SJCRH30 (cell line): ENCODE data around the gene PROZ. TPM values are rescaled to one million over a fixed set of nuclear protein-coding genes. Genes with fewer than 3 reads are reported as not detected.
A peak's percentile ranks its signal among the peaks of the same experiment; 100 is the strongest.

Source experiments
- DNase-seq, 2 experiments: peaks; one replicate each; pipeline ENCODE4 v3.0.0-alpha.2; 2015 to 2020
- H3K27ac ChIP-seq: fragments of 250-450 bp; sonication (Bioruptor Pico); 2 replicates; pipeline ENCODE4 v1.5.1; 2020; ENCODE audit warnings: mild to moderate bottlenecking, moderate library complexity
- H3K27me3 ChIP-seq: fragments of 250-450 bp; sonication (Bioruptor Pico); 2 replicates; pipeline ENCODE4 v1.5.1; 2020; ENCODE audit warnings: mild to moderate bottlenecking, moderate library complexity
- H3K36me3 ChIP-seq: fragments of 250-450 bp; sonication (Bioruptor Pico); 2 replicates; pipeline ENCODE4 v1.5.1; 2020; ENCODE audit warnings: mild to moderate bottlenecking, moderate library complexity
- H3K4me1 ChIP-seq: fragments of 250-450 bp; sonication (Bioruptor Pico); 2 replicates; pipeline ENCODE4 v1.5.1; 2020; ENCODE audit warnings: mild to moderate bottlenecking, moderate library complexity
- H3K4me3 ChIP-seq: fragments of 250-450 bp; sonication (Bioruptor Pico); 2 replicates; pipeline ENCODE4 v1.5.1; 2020; ENCODE audit warnings: mild to moderate bottlenecking, moderate library complexity
- H3K9me3 ChIP-seq: fragments of 250-450 bp; sonication (Bioruptor Pico); replicated peaks from 2 replicates; pipeline ENCODE4 v1.5.1; 2020; ENCODE audit warnings: mild to moderate bottlenecking, moderate library complexity
- total RNA-seq: library from RNA; depleted of rRNA; stranded (reverse); fragments of >200 nt; shearing (Covaris generic); gene quantifications from 2 replicates; pipeline ENCODE4 v1.2.3, GENCODE V29; 2014

PROZ gene
- total RNA-seq, 1 experiment from 2014 or later, result not detected

DNA sequence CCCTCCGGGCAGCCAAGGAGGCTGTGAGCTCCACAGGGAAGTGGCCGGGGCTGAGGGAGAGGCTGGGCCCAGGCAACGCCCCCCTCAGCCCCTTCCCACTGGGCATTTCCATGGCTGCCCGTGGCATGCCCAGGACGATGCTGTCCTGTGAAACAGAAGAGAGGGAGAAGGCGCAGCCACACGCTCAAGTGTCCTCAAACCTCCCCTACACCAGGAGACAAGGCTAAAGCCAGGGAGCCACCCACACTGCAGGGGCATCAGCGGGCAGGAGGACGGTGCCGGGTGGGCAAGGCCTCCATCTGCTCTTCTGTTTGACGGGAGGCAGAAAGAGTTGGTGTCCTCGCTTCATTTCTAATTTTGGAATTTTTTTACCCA, 14.2 kb upstream of the PROZ start:
- no peak overlapping the region for H3K27ac ChIP-seq
- no peaks in the 10 kb centered on the region for H3K36me3 ChIP-seq
- H3K9me3 ChIP-seq, result no peaks in the 10 kb centered on the region
- no peaks in the 10 kb centered on the region for H3K4me1 ChIP-seq
- no peaks in the 10 kb centered on the region for H3K27me3 ChIP-seq
- no peak overlapping the region for H3K4me3 ChIP-seq
- no peak for DNase-seq

DNA sequence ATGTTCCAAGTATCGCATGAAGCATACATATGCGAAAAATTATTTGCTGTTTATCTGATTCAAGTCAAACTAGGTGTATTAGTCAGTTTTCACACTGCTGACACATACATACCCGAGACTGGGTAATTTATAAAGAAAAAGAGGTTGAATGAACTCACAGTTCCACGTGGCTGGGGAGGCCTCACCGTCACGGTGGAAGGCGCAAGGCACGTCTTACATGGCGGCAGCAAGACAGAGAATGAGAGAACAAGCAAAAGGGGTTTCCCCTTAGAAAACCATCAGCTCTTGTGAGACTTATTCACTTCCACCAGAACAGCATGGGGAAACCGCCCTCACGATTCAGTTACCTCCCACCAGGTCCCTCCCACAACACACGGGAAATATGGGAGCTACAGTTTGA, 13.0 kb upstream of the PROZ start:
- no peaks in the 10 kb centered on the region for H3K9me3 ChIP-seq
- H3K4me3 ChIP-seq, result no peak overlapping the region
- no peaks in the 10 kb centered on the region for H3K36me3 ChIP-seq
- H3K27me3 ChIP-seq, result no peaks in the 10 kb centered on the region
- no peak overlapping the region for H3K27ac ChIP-seq
- no peak for DNase-seq
- no peaks in the 10 kb centered on the region for H3K4me1 ChIP-seq

DNA sequence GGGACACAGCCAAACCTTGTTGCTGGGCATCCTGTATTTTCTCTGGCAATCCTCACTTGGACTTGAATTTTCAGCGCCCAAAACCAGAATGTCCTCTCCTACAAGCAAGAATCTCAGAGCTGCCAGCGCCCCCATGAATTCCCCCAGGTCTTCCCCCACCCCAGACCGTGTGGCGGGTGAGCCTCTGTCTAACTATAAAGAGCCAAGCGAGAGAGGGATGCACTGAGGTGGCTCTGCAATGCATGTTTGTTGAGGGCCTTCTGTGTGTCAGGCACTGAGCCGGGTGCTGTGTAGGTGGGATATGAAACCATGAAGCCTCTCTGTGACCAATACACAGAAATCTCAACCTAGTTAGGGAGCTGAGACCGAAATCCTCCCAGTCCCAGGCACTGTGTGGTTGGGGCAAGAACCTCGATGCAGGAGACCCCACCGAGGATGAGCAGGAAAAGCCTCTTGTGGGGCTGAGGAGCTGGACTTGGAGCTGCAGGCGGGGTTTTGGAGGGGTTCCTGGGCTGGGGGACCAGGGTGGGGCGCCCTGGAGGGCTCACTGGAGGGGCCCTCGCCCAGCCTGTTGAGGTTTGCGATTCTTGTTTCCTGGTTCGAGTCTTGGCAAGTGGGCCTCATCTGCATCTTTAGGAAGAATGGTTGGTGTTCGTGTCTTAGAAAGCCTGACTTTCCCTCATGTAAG, 12.4 kb upstream of the PROZ start:
- H3K4me3 ChIP-seq, result no peak overlapping the region
- no peaks in the 10 kb centered on the region for H3K27me3 ChIP-seq
- no peak for DNase-seq
- H3K27ac ChIP-seq, result no peak overlapping the region
- no peaks in the 10 kb centered on the region for H3K9me3 ChIP-seq
- no peaks in the 10 kb centered on the region for H3K36me3 ChIP-seq
- H3K4me1 ChIP-seq, result no peaks in the 10 kb centered on the region

DNA sequence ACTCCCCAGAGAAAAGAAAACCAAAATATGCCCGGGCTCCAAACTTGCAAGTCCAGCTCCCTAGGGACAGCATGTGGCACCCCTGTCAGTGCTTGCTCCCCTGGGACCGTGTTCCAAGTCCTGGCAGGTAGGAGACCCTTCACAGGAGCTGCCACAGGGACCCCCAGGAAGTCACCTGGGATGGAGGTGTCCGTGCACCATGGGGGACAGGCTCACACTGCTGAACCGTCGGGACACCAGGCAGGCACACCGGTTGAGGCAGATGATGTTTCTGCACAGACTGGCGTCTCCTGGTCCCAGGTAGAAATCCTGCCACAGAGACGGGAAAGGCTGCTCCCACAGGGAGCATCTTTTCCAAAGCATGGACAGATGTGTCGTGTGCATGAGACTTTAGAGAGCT, 11.7 kb upstream of the PROZ start:
- H3K27ac ChIP-seq, result no peak overlapping the region
- H3K27me3 ChIP-seq, result no peaks in the 10 kb centered on the region
- H3K36me3 ChIP-seq, result no peaks in the 10 kb centered on the region
- H3K4me1 ChIP-seq, result no peaks in the 10 kb centered on the region
- no peak overlapping the region for H3K4me3 ChIP-seq
- no peaks in the 10 kb centered on the region for H3K9me3 ChIP-seq
- DNase-seq, result no peak

DNA sequence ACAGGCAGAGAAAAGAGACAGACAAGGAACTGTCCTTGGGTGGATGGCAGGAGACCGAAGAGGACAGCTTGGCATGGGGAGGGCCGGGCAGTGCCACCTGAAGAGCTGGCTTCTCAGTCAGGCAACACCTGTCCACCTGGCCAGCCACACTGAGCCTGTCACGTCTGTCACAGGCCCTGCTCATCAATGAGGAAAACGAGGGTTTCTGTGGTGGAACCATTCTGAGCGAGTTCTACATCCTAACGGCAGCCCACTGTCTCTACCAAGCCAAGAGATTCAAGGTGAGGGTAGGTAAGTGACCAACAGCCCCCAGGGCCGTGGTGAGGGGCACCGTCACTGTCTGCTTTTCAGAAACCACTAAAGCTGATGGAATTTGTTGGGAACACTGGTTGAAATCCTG, 11.2 kb upstream of the PROZ start:
- Histone ChIP-seq H3K4me1 (no peaks in the 10 kb centered on the region), H3K27me3 (no peaks in the 10 kb centered on the region), H3K4me3 (no peak overlapping the region), H3K9me3 (no peaks in the 10 kb centered on the region), H3K27ac (no peak overlapping the region), H3K36me3 (no peaks in the 10 kb centered on the region)
- DNase-seq, result no peak

DNA sequence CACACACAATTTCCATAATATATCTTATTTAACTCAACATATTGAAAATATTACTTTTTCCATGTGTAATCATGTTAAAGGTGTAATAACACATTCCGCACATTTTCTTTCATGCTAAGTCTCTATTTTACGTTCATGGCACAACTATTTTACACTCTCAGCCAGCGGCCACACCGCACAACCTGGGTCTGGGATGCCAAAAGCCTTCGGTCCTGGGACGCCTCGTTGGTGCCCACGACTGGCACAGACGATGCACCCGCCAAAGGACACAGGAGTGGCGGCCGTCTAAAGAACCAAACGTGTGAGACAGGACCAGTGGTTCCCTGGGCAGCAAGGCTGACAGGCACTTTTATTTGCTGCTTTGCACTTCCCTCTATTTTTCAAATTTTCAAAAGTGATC, 10.0 kb upstream of the PROZ start:
- Histone ChIP-seq H3K4me1 (no peaks in the 10 kb centered on the region), H3K36me3 (no peaks in the 10 kb centered on the region), H3K27me3 (no peaks in the 10 kb centered on the region), H3K27ac (no peak overlapping the region), H3K4me3 (no peak overlapping the region), H3K9me3 (no peaks in the 10 kb centered on the region)
- DNase-seq, result no peak

DNA sequence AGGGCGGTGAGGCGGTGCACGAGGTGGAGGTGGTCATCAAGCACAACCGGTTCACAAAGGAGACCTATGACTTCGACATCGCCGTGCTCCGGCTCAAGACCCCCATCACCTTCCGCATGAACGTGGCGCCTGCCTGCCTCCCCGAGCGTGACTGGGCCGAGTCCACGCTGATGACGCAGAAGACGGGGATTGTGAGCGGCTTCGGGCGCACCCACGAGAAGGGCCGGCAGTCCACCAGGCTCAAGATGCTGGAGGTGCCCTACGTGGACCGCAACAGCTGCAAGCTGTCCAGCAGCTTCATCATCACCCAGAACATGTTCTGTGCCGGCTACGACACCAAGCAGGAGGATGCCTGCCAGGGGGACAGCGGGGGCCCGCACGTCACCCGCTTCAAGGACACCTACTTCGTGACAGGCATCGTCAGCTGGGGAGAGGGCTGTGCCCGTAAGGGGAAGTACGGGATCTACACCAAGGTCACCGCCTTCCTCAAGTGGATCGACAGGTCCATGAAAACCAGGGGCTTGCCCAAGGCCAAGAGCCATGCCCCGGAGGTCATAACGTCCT, 9.4 kb upstream of the PROZ start:
- H3K27me3 ChIP-seq, result no peaks in the 10 kb centered on the region
- DNase-seq, result no peak
- H3K9me3 ChIP-seq, result no peaks in the 10 kb centered on the region
- no peaks in the 10 kb centered on the region for H3K4me1 ChIP-seq
- no peaks in the 10 kb centered on the region for H3K36me3 ChIP-seq
- no peak overlapping the region for H3K27ac ChIP-seq
- H3K4me3 ChIP-seq, result no peak overlapping the region

DNA sequence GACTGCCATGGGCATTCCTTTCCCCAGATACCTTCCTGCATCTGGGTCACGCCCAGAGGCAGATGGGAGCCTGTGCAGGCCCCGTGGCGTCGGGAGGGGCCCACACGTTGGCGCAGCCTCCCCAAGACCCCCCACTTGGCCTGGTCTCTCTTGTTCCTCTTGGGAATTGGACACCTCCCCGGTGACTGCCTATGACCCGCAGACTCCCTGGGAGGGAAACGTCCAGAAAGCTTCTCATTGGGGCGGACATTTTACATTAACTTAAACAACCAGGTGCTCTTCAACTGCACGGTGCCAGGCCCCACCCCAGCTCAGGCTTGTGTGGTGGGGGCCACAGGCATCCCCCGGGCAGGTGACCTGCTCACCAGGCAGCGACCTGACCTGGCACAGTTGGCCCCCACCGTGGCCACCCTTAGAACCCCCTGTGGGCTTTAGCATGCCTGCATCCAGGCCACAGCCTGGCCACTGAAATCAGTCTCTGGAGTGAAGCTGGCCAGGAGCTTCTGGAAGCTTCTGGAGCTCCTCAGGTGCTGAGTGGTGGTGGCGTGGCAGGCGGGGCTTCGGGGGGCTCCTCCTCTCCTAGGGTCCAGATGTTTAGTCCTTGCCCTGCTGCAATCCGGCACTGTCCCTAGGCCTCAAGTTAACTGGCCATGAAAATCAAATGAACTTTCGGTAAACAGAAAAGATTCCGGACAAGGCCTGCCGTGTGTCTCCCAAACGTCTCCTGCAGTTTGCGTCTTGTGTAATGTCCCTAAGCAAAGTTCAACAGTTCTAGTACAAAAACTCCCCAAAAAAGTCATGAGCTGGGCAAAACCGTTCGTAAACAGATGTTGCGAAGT, 8.5 kb upstream of the PROZ start:
- H3K27ac ChIP-seq, result no peak overlapping the region
- no peaks in the 10 kb centered on the region for H3K36me3 ChIP-seq
- DNase-seq, result no peak
- H3K27me3 ChIP-seq, result no peaks in the 10 kb centered on the region; the same call in 1 of the 2 replicates
- H3K9me3 ChIP-seq, result no peaks in the 10 kb centered on the region
- no peak overlapping the region for H3K4me3 ChIP-seq
- H3K4me1 ChIP-seq, result peaks cover 6% of the 10 kb centered on the region; the same call in 1 of the 2 replicates

DNA sequence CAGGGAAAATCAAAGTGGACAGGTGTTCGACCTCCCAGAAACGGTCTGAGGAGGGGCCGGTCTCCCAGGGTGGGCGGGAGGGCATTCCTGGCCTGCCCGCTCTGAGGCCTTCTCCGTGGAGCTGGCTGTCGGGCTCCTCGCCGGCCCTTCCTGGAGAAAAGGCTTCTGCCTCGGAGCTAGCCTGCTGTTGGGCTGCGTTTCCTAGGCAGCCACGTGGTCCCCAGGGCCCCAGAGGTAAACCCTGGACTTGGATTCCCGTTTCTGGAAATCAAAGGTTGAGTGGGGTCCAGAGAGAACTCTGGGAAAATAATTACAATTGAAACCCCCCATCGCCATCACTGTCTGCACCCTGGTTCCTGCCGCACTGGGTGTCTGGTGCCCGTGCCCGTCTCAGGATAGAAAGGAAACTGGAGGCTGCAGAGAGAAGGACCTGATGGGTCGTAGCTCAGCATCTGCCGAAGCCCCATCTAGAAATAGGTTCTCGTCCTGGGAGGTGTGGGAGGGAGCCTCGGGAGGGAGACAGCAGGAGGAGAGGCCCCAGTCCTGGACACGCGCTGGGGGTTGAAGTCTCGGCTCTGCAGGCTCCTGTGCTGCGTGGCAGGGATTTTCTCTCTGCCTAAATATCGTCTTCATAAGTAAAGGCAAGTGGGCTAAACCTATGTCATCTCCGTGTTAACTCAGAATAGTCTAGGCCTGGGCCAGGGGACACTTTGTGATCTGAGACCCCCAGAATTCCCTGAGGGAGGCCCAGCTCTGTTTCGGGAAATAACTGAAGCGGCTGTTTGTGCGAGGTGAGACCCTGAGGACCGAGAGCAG, 7.7 kb upstream of the PROZ start:
- Histone ChIP-seq H3K27ac (no peak overlapping the region), H3K27me3 (no peaks in the 10 kb centered on the region; the same call in 1 of the 2 replicates), H3K4me3 (no peak overlapping the region), H3K9me3 (no peaks in the 10 kb centered on the region), H3K36me3 (no peaks in the 10 kb centered on the region), H3K4me1 (peaks cover 8% of the 10 kb centered on the region; the same call in 1 of the 2 replicates)
- DNase-seq, result peak in 1 of 2 experiments; percentile 17

DNA sequence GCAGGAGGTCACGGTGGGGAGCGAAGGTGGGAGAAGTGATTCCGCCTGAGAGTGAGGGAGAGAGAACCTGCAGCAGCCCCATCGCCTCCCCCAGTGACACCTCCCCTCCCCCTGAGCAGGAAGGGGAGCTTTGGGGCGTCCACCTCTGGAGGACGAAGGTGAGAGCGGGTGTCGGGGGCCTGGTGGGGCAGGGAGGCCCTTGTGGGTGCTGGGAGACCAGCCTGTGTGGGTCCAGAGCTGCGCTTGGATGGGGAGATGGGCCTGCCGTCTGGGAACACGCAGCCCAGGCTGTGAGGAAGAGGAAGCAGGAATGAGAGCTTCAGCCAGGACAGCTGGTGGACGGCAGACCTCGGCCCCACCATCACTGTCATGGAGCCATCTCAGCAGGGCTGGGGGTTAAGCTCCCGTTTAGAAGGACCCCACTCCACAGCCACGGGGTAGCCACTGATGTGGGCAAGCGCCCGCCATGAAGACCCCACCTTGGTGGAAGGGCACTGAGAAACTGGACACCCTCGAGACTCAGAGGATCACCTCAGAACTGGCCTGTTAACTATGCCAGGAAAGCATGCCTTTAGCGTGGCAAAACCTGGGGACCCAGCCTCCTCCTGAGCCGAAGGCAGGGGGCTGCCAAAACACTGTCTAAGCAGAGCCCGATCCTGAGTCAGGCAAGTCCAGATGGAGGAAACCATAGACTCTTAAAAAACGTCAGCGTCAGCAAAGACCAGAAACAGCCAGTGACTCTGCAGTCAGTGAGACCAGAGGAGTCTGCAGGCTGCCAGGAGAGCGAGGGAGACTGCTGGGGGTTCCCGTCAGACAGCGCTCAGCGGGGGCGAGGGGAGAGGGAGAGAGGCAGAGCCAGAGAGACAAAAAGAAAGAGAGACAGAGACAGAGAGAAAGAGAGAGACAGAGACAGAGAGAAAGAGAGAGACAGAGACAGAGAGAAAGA, 6.4 kb upstream of the PROZ start:
- H3K27me3 ChIP-seq, result no peaks in the 10 kb centered on the region; the same call in 1 of the 2 replicates
- DNase-seq, result no peak
- H3K36me3 ChIP-seq, result no peaks in the 10 kb centered on the region
- H3K4me1 ChIP-seq, result peaks cover 8% of the 10 kb centered on the region; the same call in 1 of the 2 replicates
- peak overlapping the region; percentile 62; the same call in 1 of the 2 replicates for H3K4me3 ChIP-seq
- H3K27ac ChIP-seq, result no peak overlapping the region
- H3K9me3 ChIP-seq, result no peaks in the 10 kb centered on the region

DNA sequence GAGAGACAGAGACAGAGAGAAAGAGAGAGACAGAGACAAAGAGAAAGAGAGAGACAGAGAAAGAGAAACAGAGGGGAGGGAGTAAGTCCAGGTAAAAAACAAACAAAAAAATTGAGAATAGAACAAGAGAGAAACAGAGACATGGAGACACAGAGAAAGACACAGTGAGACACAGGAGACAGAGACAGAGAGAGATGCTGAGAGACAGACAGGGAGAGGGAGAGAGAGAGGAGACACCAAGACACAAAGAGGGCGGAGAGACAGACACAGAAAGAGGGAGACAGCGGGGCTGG, 5.8 kb upstream of the PROZ start:
- H3K36me3 ChIP-seq, result no peaks in the 10 kb centered on the region
- H3K27ac ChIP-seq, result no peak overlapping the region
- H3K27me3 ChIP-seq, result no peaks in the 10 kb centered on the region; the same call in 1 of the 2 replicates
- H3K9me3 ChIP-seq, result no peaks in the 10 kb centered on the region
- peak overlapping the region; percentile 62 for H3K4me3 ChIP-seq
- peaks cover 8% of the 10 kb centered on the region; the same call in 1 of the 2 replicates for H3K4me1 ChIP-seq
- no peak for DNase-seq

DNA sequence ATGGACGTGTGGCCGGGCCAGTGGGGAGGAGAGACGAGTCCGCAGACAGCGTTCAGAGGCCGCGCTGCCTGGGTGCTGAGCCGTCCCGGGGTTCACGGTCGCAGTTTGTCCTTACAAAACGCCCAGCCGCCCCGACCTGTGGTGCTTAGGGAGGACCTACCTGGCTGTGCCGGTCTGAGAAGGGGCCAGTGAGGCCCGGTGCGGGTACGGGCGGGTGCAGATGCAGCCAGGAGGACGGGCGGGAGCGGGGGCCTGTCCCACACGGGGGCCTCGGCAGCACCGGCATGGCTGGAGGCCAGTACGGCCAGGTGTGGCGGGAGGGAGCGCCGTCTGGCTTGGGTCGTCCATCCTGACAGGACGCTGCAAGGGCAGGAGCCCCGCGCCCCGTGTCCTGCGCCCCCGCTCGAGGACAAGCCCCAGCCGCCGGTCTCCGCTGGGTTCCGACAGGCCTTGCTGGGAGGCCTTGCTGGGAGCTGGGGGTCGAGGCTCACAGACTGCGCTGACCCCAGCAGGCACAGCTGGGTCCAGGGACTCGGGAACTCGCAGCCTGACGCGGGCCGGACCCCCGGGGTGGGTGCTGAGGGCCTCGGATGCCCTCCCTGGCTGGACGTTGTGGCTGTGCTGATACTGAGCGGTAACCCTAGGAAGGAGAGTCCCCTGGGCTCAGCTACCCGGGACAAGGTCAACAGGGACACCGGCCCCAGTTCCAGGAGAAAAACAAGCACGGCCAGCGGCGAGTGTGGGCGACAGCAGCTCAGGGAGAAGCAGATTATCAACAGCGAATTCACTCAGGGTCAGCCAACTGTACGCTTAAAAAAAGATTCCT, 5.3 kb upstream of the PROZ start:
- peak overlapping the region; percentile 53 for H3K27ac ChIP-seq
- peak overlapping the region; percentile 62 for H3K4me3 ChIP-seq

More for the DNA sequence above, 5.3 kb upstream of the PROZ start:
- Histone ChIP-seq H3K9me3 (no peaks in the 10 kb centered on the region), H3K36me3 (no peaks in the 10 kb centered on the region), H3K4me1 (peaks cover 8% of the 10 kb centered on the region; the same call in 1 of the 2 replicates), H3K27me3 (no peaks in the 10 kb centered on the region; the same call in 1 of the 2 replicates)
- peak; percentile 31 to 43 for DNase-seq
